Endothelial cell of umbilical vein (primary cell): ENCODE results near the gene GTSE1. TPM values are rescaled to one million over a fixed set of nuclear protein-coding genes. Genes with fewer than 3 reads are reported as not detected.

Source experiments
- BruUV-seq: library from RNA; stranded (reverse); fragments of 400-500 nt; replicated peaks from 2 replicates; lab custom pipeline; 2021; lab: Mats Ljungman, UMichigan
- CTCF ChIA-PET: fragments of 300-600, 350-600 bp; sonication (Branson Sonifier 250); formaldehyde crosslinking; loops from one replicate; lab custom pipeline; 2021; ENCODE audit warnings: antibody characterized with exemption, inconsistent platforms; lab: Charles Lee
- POLR2A ChIA-PET: fragments of 300-600, 350-600 bp; sonication (Branson Sonifier 250); formaldehyde crosslinking; loops from one replicate; lab custom pipeline; 2021; ENCODE audit warnings: antibody characterized with exemption, inconsistent platforms; lab: Charles Lee
- DNase-seq: peaks from one replicate; pipeline ENCODE4 v3.0.0-alpha.2; 2011; ENCODE audit warnings: low read depth, low spot score
- FAIRE-seq: peaks from 2 replicates; lab custom pipeline; 2011; peaks lifted over from hg19 to GRCh38; lab: Jason Lieb, UNC
- H2AFZ ChIP-seq: 2 replicates; pipeline ENCODE4 v1.6.0; 2012; ENCODE audit warnings: low read depth, low read length, control low read depth, inconsistent platforms
- H3K27ac ChIP-seq: 2 replicates; pipeline ENCODE4 v1.5.1; 2011; ENCODE audit warnings: low read depth, mild to moderate bottlenecking, control low read depth, low read length, moderate library complexity; ENCODE audit not compliant: insufficient read depth
- H3K27me3 ChIP-seq, 2 experiments: 2 replicates each; pipeline versions ENCODE4 v1.6.0 to v1.6.1; 2011; ENCODE audit warnings: low read length in 2 of 2, mixed read lengths in 1 of 2; ENCODE audit not compliant: control insufficient read depth in 2 of 2, insufficient read depth in 2 of 2
- H3K36me3 ChIP-seq, 2 experiments: 2 replicates in 1 of 2; 3 replicates in 1 of 2; pipeline ENCODE4 v1.5.1; 2011; ENCODE audit warnings: low read length in 2 of 2, mild to moderate bottlenecking in 1 of 2, moderate library complexity in 1 of 2; ENCODE audit not compliant: control insufficient read depth in 2 of 2, insufficient read depth in 2 of 2; ENCODE audit errors: extremely low read depth in 1 of 2
- H3K4me1 ChIP-seq: 3 replicates; pipeline ENCODE4 v1.5.1; 2011; ENCODE audit warnings: mild to moderate bottlenecking, low read length; ENCODE audit not compliant: control insufficient read depth, insufficient read depth; ENCODE audit errors: extremely low read depth
- H3K4me2 ChIP-seq: 2 replicates; pipeline ENCODE4 v1.6.1; 2011; ENCODE audit warnings: low read length, control low read depth, mixed read lengths; ENCODE audit not compliant: insufficient read depth
- H3K4me3 ChIP-seq, 3 experiments: fragments of 200-600 bp in 1 of 3; sonication (generic), shearing (Covaris generic) in 1 of 3; replicated peaks in 1 of 3; 2 replicates each; pipeline ENCODE4 v1.5.1; 2011 to 2016; ENCODE audit warnings: control low read depth in 3 of 3, low read length in 3 of 3, mild to moderate bottlenecking in 2 of 3, inconsistent platforms in 1 of 3, low read depth in 1 of 3, moderate library complexity in 1 of 3; ENCODE audit not compliant: insufficient read depth in 1 of 3
- H3K79me2 ChIP-seq: 2 replicates; pipeline ENCODE4 v1.6.0; 2012; ENCODE audit warnings: low read length, inconsistent platforms; ENCODE audit not compliant: control insufficient read depth, insufficient read depth
- H3K9ac ChIP-seq: replicated peaks from 2 replicates; pipeline ENCODE3; 2011; ENCODE audit warnings: low read length, control low read depth; ENCODE audit not compliant: insufficient read depth; ENCODE audit errors: extremely low read depth
- H3K9me1 ChIP-seq: replicated peaks from 3 replicates; pipeline ENCODE4 v1.6.0; 2011; ENCODE audit warnings: mild to moderate bottlenecking, low read length; ENCODE audit not compliant: control insufficient read depth, insufficient read depth; ENCODE audit errors: extremely low read depth
- H3K9me3 ChIP-seq: replicated peaks from 2 replicates; pipeline ENCODE4 v1.5.1; 2012; ENCODE audit warnings: low read length, inconsistent platforms; ENCODE audit not compliant: control insufficient read depth, insufficient read depth
- H4K20me1 ChIP-seq: replicated peaks from 2 replicates; pipeline ENCODE3; 2011; ENCODE audit warnings: mild to moderate bottlenecking, low read length; ENCODE audit not compliant: control insufficient read depth, insufficient read depth; ENCODE audit errors: extremely low read depth
- CTCF ChIP-seq, 2 donors: IDR thresholded peaks; 1 replicate in 1 of 2; 2 replicates in 1 of 2; pipeline ENCODE4 v1.5.1; 2011; ENCODE audit warnings: low read length in 2 of 2, mild to moderate bottlenecking in 2 of 2, moderate library complexity in 2 of 2, control low read depth in 1 of 2, inconsistent platforms in 1 of 2, low read depth in 1 of 2; ENCODE audit not compliant: insufficient read depth in 1 of 2; ENCODE audit errors: extremely low read depth in 1 of 2
- EZH2 ChIP-seq: IDR thresholded peaks from 2 replicates; pipeline ENCODE4 v1.6.1; 2012; ENCODE audit warnings: borderline replicate concordance, low read depth, mild to moderate bottlenecking, moderate library complexity, low read length, inconsistent platforms; ENCODE audit not compliant: severe bottlenecking
- FOS ChIP-seq: IDR thresholded peaks from 2 replicates; pipeline ENCODE4 v1.6.1; 2011; ENCODE audit warnings: mild to moderate bottlenecking, low read length, moderate library complexity, borderline replicate concordance; ENCODE audit not compliant: insufficient read depth
- GATA2 ChIP-seq: IDR thresholded peaks from 2 replicates; pipeline ENCODE4 v1.7.0; 2011; ENCODE audit warnings: low read depth, mild to moderate bottlenecking, moderate library complexity, mixed read lengths, low read length; ENCODE audit not compliant: insufficient read length, insufficient read depth
- MAX ChIP-seq: IDR thresholded peaks from 2 replicates; pipeline ENCODE4 v1.6.1; 2011; ENCODE audit not compliant: insufficient read depth, insufficient read length
- MYC ChIP-seq: IDR thresholded peaks from one replicate; pipeline ENCODE4 v1.6.1; 2011; ENCODE audit warnings: mild to moderate bottlenecking, low read depth, low read length
- POLR2A ChIP-seq: IDR thresholded peaks from 2 replicates; pipeline ENCODE4 v1.6.1; 2012; ENCODE audit warnings: low read depth, mild to moderate bottlenecking, control low read depth, low read length
- POLR2AphosphoS5 ChIP-seq: IDR thresholded peaks from 2 replicates; pipeline ENCODE4 v1.6.1; 2012; ENCODE audit warnings: low read depth, mild to moderate bottlenecking, control low read depth, low read length, moderate library complexity; ENCODE audit not compliant: insufficient read depth
- dilution Hi-C: fragments of 300-500 bp; cut with MboI; formaldehyde crosslinking; loops from one replicate; pipeline ENCODE4 v1.15.0; 2019; ENCODE audit warnings: low sequenced_read_pairs; ENCODE audit not compliant: extremely low pct_ligation_motif_present
- intact Hi-C: fragments of 100-400 bp; cut with micrococcal nuclease; formaldehyde crosslinking; loops from one replicate; pipeline ENCODE4 v1.10.0; 2022
- polyA plus RNA-seq, 4 experiments: library from polyadenylated mRNA; depleted of rRNA in 3 of 4; stranded (reverse) in 3 of 4; unstranded in 1 of 4; fragments of >200 nt; gene quantifications; 2 replicates each; pipeline versions ENCODE4 v1.2.1 to v1.2.3, GENCODE V29; 2011 to 2012; ENCODE audit warnings: missing spikeins in 1 of 4
- total RNA-seq: library from RNA; stranded (reverse); gene quantifications from 2 replicates; pipeline ENCODE4 v1.2.3, GENCODE V29; 2021

Gene GTSE1
- total and polyA plus RNA-seq, 2 donors (not counting 3 experiments of a cell fraction or from before 2014, with no cell fraction given) = 25.9 to 57.2 TPM

- intact Hi-C loops = no loop called here
- CTCF ChIA-PET = no interaction called here
These were observed 49.2 kb upstream of the GTSE1 start for GRCh38 chr22:46247443-46247975.

More at GRCh38 chr22:46247443-46247975, 49.2 kb upstream of the GTSE1 start:
- Histone ChIP-seq H4K20me1 (no peaks in the 10 kb centered on the region), H3K4me3 (no peak overlapping the region), H3K27ac (no peak overlapping the region), H3K36me3 (no peaks in the 10 kb centered on the region), H3K79me2 (peaks cover 1% of the 10 kb centered on the region), H2AFZ (no peak overlapping the region), H3K9me3 (no peaks in the 10 kb centered on the region), H3K27me3 (no peaks in the 10 kb centered on the region), H3K4me2 (no peak overlapping the region), H3K9me1 (no peaks in the 10 kb centered on the region), H3K9ac (no peak overlapping the region), H3K4me1 (peaks cover 6% of the 10 kb centered on the region)
- FAIRE-seq (no peak), DNase-seq (no peak)
- TF ChIP-seq FOS (no peak), MAX (no peak), GATA2 (no peak), CTCF (IDR thresholded peaks at IDR 0.05; ENCODE audit: extremely low read depth in 1 of 2, insufficient read depth in 1 of 2, low read depth in 1 of 2, low read length in 2 of 2) (no peak), EZH2 (no peak), POLR2AphosphoS5 (no peak), MYC (no peak), POLR2A (no peak)
- POLR2A ChIA-PET = no interaction called here
- dilution Hi-C loops = no loop called here
- BruUV-seq = no TSS peak
